IMR-90 (cell line): Measurements from ENCODE around the gene FXYD5.

Experiments
- CTCF ChIP-seq: conservative IDR thresholded peaks from 2 replicates; pipeline ENCODE4 v1.5.1; 2012; ENCODE audit warnings: mild to moderate bottlenecking, low read depth, low read length, improper control_type of control experiment
- MAFK ChIP-seq: IDR thresholded peaks from 2 replicates; pipeline ENCODE4 v1.6.1; 2012; ENCODE audit warnings: low read depth, low read length, improper control_type of control experiment
- MXI1 ChIP-seq: IDR thresholded peaks from 2 replicates; pipeline ENCODE4 v1.6.1; 2012; ENCODE audit warnings: low read depth, mild to moderate bottlenecking, low read length, moderate library complexity, borderline replicate concordance
- POLR2A ChIP-seq: IDR thresholded peaks from 2 replicates; pipeline ENCODE4 v1.6.1; 2012; ENCODE audit warnings: mild to moderate bottlenecking, low read depth, low read length
- RAD21 ChIP-seq: IDR thresholded peaks from 2 replicates; pipeline ENCODE4 v1.6.1; 2012; ENCODE audit warnings: low read length, improper control_type of control experiment
- SMC3 ChIP-seq: fragments of 150-350 bp; IDR thresholded peaks from 2 replicates; pipeline ENCODE4 v1.6.1; 2016; ENCODE audit warnings: low read depth, mild to moderate bottlenecking, antibody characterized with exemption, low read length, moderate library complexity
- USF2 ChIP-seq: fragments of 150-350 bp; IDR thresholded peaks from 2 replicates; pipeline ENCODE4 v1.6.1; 2017; ENCODE audit warnings: mild to moderate bottlenecking, antibody characterized with exemption, low read length, low read depth

- TF ChIP-seq CTCF (no peak), RAD21 (no peak), POLR2A (no peak), USF2 (no peak), MXI1 (no peak), MAFK (no peak), SMC3 (no peak)
These were observed 55.1 kb downstream of the FXYD5 start for GRCh38 chr19:35209646-35210045.
